RWPE1 (cell line): ENCODE data around the gene OR4F15.

Source experiments
- CTCF ChIA-PET: fragments of 350-600 bp; sonication (Branson Sonifier 250); formaldehyde crosslinking; extraction: SDS; loops from one replicate; lab custom pipeline; 2021; lab: Yijun Ruan, JAX
- POLR2A ChIA-PET: fragments of 400-600 bp; formaldehyde crosslinking; extraction: SDS; loops from one replicate; lab custom pipeline; 2020; ENCODE audit warnings: antibody characterized with exemption; ENCODE audit not compliant: low non-redundant PET; lab: Yijun Ruan, JAX
- DNase-seq: peaks from one replicate; pipeline ENCODE4 v3.0.0; 2012; ENCODE audit warnings: low spot score
- H3K27ac ChIP-seq: fragments of 450-650 bp; 2 replicates; pipeline ENCODE4 v1.5.1; 2017
- TF ChIP-seq, protein P1 (sequence below): fragments of 450-650 bp; conservative IDR thresholded peaks from 2 replicates; pipeline ENCODE4 v1.5.1; 2017; ENCODE audit warnings: low read depth, mild to moderate bottlenecking

Gene OR4F15

DNA sequence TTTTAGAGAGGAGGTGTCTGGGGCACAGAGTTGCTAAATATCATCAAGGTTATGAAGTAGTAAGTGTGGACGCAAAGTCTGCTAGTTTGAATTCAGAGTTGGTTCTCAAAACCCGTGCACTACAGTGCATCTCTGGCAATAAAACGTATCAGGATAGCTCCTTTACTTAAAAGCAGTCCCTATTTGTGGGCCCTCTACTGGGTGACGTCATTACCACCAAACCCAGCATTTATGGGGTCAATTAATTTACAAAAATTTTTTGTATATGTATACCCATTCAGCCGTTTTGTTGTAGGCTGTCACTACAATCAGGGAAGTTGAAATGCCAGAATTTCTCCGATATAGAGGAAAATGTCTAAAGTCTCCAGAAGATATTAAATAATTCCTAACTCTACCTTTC lies 8.8 kb downstream of the OR4F15 start:
- DNase-seq: no peak
- H3K27ac ChIP-seq: no peak overlapping the region
- ChIA-PET CTCF (no interaction called here), POLR2A (no interaction called here)
- TF ChIP-seq, protein P1, sequence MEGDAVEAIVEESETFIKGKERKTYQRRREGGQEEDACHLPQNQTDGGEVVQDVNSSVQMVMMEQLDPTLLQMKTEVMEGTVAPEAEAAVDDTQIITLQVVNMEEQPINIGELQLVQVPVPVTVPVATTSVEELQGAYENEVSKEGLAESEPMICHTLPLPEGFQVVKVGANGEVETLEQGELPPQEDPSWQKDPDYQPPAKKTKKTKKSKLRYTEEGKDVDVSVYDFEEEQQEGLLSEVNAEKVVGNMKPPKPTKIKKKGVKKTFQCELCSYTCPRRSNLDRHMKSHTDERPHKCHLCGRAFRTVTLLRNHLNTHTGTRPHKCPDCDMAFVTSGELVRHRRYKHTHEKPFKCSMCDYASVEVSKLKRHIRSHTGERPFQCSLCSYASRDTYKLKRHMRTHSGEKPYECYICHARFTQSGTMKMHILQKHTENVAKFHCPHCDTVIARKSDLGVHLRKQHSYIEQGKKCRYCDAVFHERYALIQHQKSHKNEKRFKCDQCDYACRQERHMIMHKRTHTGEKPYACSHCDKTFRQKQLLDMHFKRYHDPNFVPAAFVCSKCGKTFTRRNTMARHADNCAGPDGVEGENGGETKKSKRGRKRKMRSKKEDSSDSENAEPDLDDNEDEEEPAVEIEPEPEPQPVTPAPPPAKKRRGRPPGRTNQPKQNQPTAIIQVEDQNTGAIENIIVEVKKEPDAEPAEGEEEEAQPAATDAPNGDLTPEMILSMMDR: no peak

GRCh38 chr15:101827257-101827656 lies 15.3 kb downstream of the OR4F15 start:
- TF ChIP-seq, protein P1: no peak
- ChIA-PET POLR2A (no interaction called here), CTCF (no interaction called here)
- no peak for DNase-seq
- no peak overlapping the region for H3K27ac ChIP-seq

GRCh38 chr15:101828774-101829173 lies 16.8 kb downstream of the OR4F15 start:
- TF ChIP-seq, protein P1: no peak
- ChIA-PET POLR2A (no interaction called here), CTCF (no interaction called here)
- DNase-seq: no peak
- H3K27ac ChIP-seq: no peak overlapping the region

- no peak for DNase-seq
- TF ChIP-seq, protein P1: no peak
- ChIA-PET CTCF (no interaction called here), POLR2A (no interaction called here)
- H3K27ac ChIP-seq: no peak overlapping the region
These were observed 29.7 kb downstream of the OR4F15 start for GRCh38 chr15:101841656-101842055.

GRCh38 chr15:101844916-101845315 lies 32.9 kb downstream of the OR4F15 start:
- TF ChIP-seq, protein P1: no peak
- POLR2A ChIA-PET: no interaction called here
- CTCF ChIA-PET: no interaction called here
- no peak for DNase-seq
- no peak overlapping the region for H3K27ac ChIP-seq

DNA sequence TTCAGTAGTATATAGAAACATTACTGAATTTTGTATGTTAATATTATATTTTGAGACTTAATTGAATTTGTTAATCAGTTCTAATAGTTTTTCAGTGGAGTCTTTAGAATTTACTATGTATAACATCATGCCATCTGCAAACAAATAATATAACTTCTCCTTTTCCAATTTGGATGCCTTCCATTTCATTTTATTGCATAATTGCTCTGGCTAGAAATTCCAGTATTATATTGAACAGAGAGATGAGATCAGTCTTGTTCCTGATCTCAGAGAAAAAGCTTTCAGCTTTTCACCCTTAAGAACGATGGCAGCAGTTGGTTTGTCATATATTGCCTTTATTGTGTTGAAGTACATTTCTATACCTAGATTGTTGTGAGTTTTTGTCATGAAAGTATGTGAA lies 40.4 kb downstream of the OR4F15 start:
- H3K27ac ChIP-seq: no peak overlapping the region
- no peak for DNase-seq
- ChIA-PET CTCF (no interaction called here), POLR2A (no interaction called here)
- TF ChIP-seq, protein P1: no peak
